GM12878 (cell line): ENCODE results near the gene PPP1R18. TPM values are rescaled to one million over a fixed set of nuclear protein-coding genes. Genes with fewer than 3 reads are reported as not detected.

Experiments
- BACH1 ChIP-seq: fragments of 450-650 bp; IDR thresholded peaks from 2 replicates; pipeline ENCODE4 v1.6.1; 2017; ENCODE audit warnings: mild to moderate bottlenecking, borderline replicate concordance
- BMI1 ChIP-seq: fragments of 450-650 bp; IDR thresholded peaks from 2 replicates; pipeline ENCODE4 v1.6.1; 2016; ENCODE audit warnings: mild to moderate bottlenecking, moderate library complexity, borderline replicate concordance
- CBX3 ChIP-seq: fragments of 200-600 bp; sonication (generic); IDR thresholded peaks from 2 replicates; pipeline ENCODE4 v1.6.1; 2016; ENCODE audit warnings: low read depth, borderline replicate concordance
- ETV6 ChIP-seq, 2 experiments: fragments of 450-650 bp in 1 of 2; IDR thresholded peaks in 1 of 2; conservative IDR thresholded peaks in 1 of 2; 2 replicates each; pipeline ENCODE4 v1.6.1; 2014; ENCODE audit warnings: antibody characterized with exemption in 1 of 2, borderline replicate concordance in 1 of 2, low read depth in 1 of 2, mild to moderate bottlenecking in 1 of 2, moderate library complexity in 1 of 2
- EZH2 ChIP-seq: IDR thresholded peaks from 2 replicates; pipeline ENCODE4 v1.6.1; 2012; ENCODE audit warnings: low read depth, mild to moderate bottlenecking, control low read depth, inconsistent platforms, low read length, borderline replicate concordance; ENCODE audit not compliant: control insufficient read depth
- HSF1 ChIP-seq: fragments of 150-350 bp; IDR thresholded peaks from 2 replicates; pipeline ENCODE4 v1.6.1; 2014; ENCODE audit warnings: mild to moderate bottlenecking, low read depth, low read length
- IKZF1 ChIP-seq: fragments of 450-650 bp; conservative IDR thresholded peaks from 2 replicates; pipeline ENCODE4 v1.6.1; 2017; ENCODE audit warnings: antibody characterized with exemption, mild to moderate bottlenecking
- JUNB ChIP-seq: IDR thresholded peaks from 2 replicates; pipeline ENCODE4 v1.6.1; 2016; ENCODE audit warnings: antibody characterized with exemption, mild to moderate bottlenecking
- NBN ChIP-seq: fragments of 450-650 bp; IDR thresholded peaks from 2 replicates; pipeline ENCODE4 v1.6.1; 2016
- NFIC ChIP-seq: IDR thresholded peaks from 2 replicates; pipeline ENCODE4 v1.6.1; 2012; ENCODE audit warnings: low read depth, mild to moderate bottlenecking, inconsistent platforms, low read length, moderate library complexity
- NFXL1 ChIP-seq: fragments of 450-650 bp; IDR thresholded peaks from 2 replicates; pipeline ENCODE4 v1.6.1; 2017; ENCODE audit warnings: antibody characterized with exemption, mild to moderate bottlenecking, borderline replicate concordance
- NRF1 ChIP-seq: conservative IDR thresholded peaks from 2 replicates; pipeline ENCODE4 v1.6.1; 2011; ENCODE audit warnings: mild to moderate bottlenecking, low read depth, low read length, improper control_type of control experiment
- PBX3 ChIP-seq: IDR thresholded peaks from 2 replicates; pipeline ENCODE4 v1.6.1; 2011; ENCODE audit warnings: mild to moderate bottlenecking, low read depth, low read length, moderate library complexity; ENCODE audit not compliant: insufficient replicate concordance
- PML ChIP-seq: IDR thresholded peaks from 2 replicates; pipeline ENCODE4 v1.6.1; 2012; ENCODE audit warnings: low read length, inconsistent platforms
- POU2F2 ChIP-seq: IDR thresholded peaks from 3 replicates; pipeline ENCODE4 v1.6.1; 2011; ENCODE audit warnings: low read depth, mild to moderate bottlenecking, low read length, borderline replicate concordance
- RELA ChIP-seq: fragments of 450-650 bp; IDR thresholded peaks from 2 replicates; pipeline ENCODE4 v1.8.0; 2014; ENCODE audit warnings: borderline replicate concordance; ENCODE audit not compliant: partially characterized antibody
- SMAD1 ChIP-seq: fragments of 450-650 bp; IDR thresholded peaks from 2 replicates; pipeline ENCODE4 v1.6.1; 2018; ENCODE audit warnings: mild to moderate bottlenecking, low read depth; ENCODE audit not compliant: partially characterized antibody
- SPI1 ChIP-seq: IDR thresholded peaks from 2 replicates; pipeline ENCODE4 v1.6.1; 2011; ENCODE audit warnings: low read depth, mild to moderate bottlenecking, low read length, moderate library complexity, borderline replicate concordance; ENCODE audit not compliant: insufficient read depth
- SUPT20H ChIP-seq: IDR thresholded peaks from 2 replicates; pipeline ENCODE4 v1.6.1; 2011; ENCODE audit warnings: low read depth, mild to moderate bottlenecking, low read length, moderate library complexity, borderline replicate concordance; ENCODE audit not compliant: control insufficient read depth
- TAF1 ChIP-seq: IDR thresholded peaks from 2 replicates; pipeline ENCODE4 v1.6.1; 2011; ENCODE audit warnings: mild to moderate bottlenecking, low read depth, low read length, borderline replicate concordance
- TBL1XR1 ChIP-seq: IDR thresholded peaks from 2 replicates; pipeline ENCODE4 v1.6.1; 2012; ENCODE audit warnings: low read depth, low read length, improper control_type of control experiment
- ZNF24 ChIP-seq: fragments of 450-650 bp; IDR thresholded peaks from 2 replicates; pipeline ENCODE4 v1.6.1; 2017; ENCODE audit warnings: antibody characterized with exemption, mild to moderate bottlenecking
- ZNF592 ChIP-seq: fragments of 450-650 bp; IDR thresholded peaks from 2 replicates; pipeline ENCODE4 v1.6.1; 2017; ENCODE audit warnings: mild to moderate bottlenecking, moderate library complexity
- ZSCAN29 ChIP-seq: fragments of 450-650 bp; IDR thresholded peaks from 2 replicates; pipeline ENCODE4 v1.6.1; 2017; ENCODE audit warnings: mild to moderate bottlenecking, moderate library complexity
- polyA plus RNA-seq, 11 experiments: library from polyadenylated mRNA; depleted of rRNA in 4 of 11; unstranded in 6 of 11; stranded (reverse) in 5 of 11; fragments of >200 nt; fragmentation: Nextera tagmentation in 4 of 11; fragmentation: Illumina TruSeq in 1 of 11; extraction: Ambion mirVana in 4 of 11; extraction: Trizol in 1 of 11; gene quantifications; 1 replicate in 1 of 11; 2 replicates in 10 of 11; pipeline versions ENCODE4 v1.2.1 to v1.2.3, GENCODE V29; 2011 to 2016; ENCODE audit warnings: inconsistent platforms in 2 of 11, missing spikeins in 2 of 11, low read depth in 1 of 11
- total RNA-seq, 4 experiments: library from RNA; depleted of rRNA in 3 of 4; stranded (reverse); fragments of >200 nt in 3 of 4; fragmentation: Illumina TruSeq in 1 of 4; extraction: Trizol in 1 of 4; gene quantifications; 2 replicates each; pipeline versions ENCODE4 v1.2.1 to v1.2.3, GENCODE V29; 2013 to 2021

PPP1R18 gene
- total and polyA plus RNA-seq, 10 of the 15 experiments (the other 5 are each of a cell fraction or from before 2014, with no cell fraction given), result 21.0 to 119 (median 52.6) TPM

- no peak for TF ChIP-seq ZNF592
- TF ChIP-seq NFXL1, result no peak
- no peak for TF ChIP-seq PBX3
- no peak for TF ChIP-seq NFIC
- no peak for TF ChIP-seq HSF1
- TF ChIP-seq IKZF1, result peak; percentile 91
- TF ChIP-seq TAF1, result no peak
- no peak for TF ChIP-seq SMAD1
- TF ChIP-seq SPI1, result peak; percentile 49; the same call in 1 of the 2 replicates
- TF ChIP-seq RELA, result peak; percentile 20
- TF ChIP-seq JUNB, result no peak
- no peak for TF ChIP-seq SUPT20H
- TF ChIP-seq NBN, result 0 out of 2 replicates have a peak, but pooled peaks have one; percentile 87
- TF ChIP-seq ZNF24, result no peak
- no peak for TF ChIP-seq POU2F2
- no peak for TF ChIP-seq ZSCAN29
- TF ChIP-seq TBL1XR1, result no peak
- TF ChIP-seq PML, result no peak
- no peak for TF ChIP-seq ETV6 (conservative IDR thresholded peaks at IDR 0.05 in 1 of 2, IDR thresholded peaks at IDR 0.05 in 1 of 2; ENCODE audit: borderline replicate concordance in 1 of 2, low read depth in 1 of 2)
- no peak for TF ChIP-seq BMI1
- TF ChIP-seq EZH2, result no peak
- TF ChIP-seq CBX3, result no peak
- TF ChIP-seq BACH1, result no peak
- TF ChIP-seq NRF1, result no peak
Measured at GRCh38 chr6:30690403-30691207, 4.2 kb upstream of the PPP1R18 start, which contains the start of gene NRM (continued).
